ENCODE measurements around the gene COL24A1. TPM values are rescaled to one million over a fixed set of nuclear protein-coding genes. Genes with fewer than 3 reads are reported as not detected.

The COL24A1 gene
- total RNA-seq, 1 experiment from 2014 or later, result 0.35 TPM

DNA sequence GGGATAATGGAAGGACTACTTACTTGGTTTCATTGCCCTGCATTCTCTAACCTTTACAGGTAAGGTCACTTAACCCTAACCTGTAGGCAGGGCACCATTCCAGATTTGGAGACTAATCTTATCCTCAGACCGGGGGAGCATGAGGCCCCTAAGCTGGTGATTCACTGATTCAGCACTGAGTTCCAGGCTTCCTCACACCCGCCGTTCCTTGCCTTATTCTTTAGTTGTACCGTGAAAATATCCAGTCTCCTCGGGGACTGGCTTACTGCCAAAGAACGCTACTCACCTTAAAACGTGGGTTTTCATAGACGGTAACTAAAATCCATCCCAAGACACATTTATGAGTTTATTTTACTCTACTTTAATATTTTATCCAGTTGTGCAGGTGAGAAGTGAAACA lies 44.3 kb upstream of the COL24A1 start:
- Mint-ChIP-seq H3K4me1 (peaks cover 3 to 6% of the 10 kb centered on the region in 2 experiments), H3K36me3 (ENCODE audit: insufficient read depth in 1 of 3, low read depth in 3 of 3) (no peaks in the 10 kb centered on the region), H3K27ac (no peak overlapping the region), H3K9me3 (no peaks in the 10 kb centered on the region), H3K4me3 (no peak overlapping the region), H3K27me3 (ENCODE audit: low read depth) (no peaks in the 10 kb centered on the region)
- H3K56ac ChIP-seq (ENCODE audit: insufficient read length, low read depth, low read length), result no peak overlapping the region
- H3K4ac ChIP-seq (ENCODE audit: low read depth, low read length), result no peak overlapping the region
- no peak overlapping the region for H4K91ac ChIP-seq (ENCODE audit: insufficient read length, low read depth, low read length)
- no peak overlapping the region for H2BK15ac ChIP-seq (ENCODE audit: low read depth, low read length)
- no peak overlapping the region for H3K18ac ChIP-seq (ENCODE audit: insufficient read length, low read depth, low read length)
- WGBS (ENCODE audit: extremely low coverage, insufficient read length, low lambda C conversion rate), result no CpG with 5 or more reads among the region's 8 CpGs
- TF ChIP-seq, protein P1, sequence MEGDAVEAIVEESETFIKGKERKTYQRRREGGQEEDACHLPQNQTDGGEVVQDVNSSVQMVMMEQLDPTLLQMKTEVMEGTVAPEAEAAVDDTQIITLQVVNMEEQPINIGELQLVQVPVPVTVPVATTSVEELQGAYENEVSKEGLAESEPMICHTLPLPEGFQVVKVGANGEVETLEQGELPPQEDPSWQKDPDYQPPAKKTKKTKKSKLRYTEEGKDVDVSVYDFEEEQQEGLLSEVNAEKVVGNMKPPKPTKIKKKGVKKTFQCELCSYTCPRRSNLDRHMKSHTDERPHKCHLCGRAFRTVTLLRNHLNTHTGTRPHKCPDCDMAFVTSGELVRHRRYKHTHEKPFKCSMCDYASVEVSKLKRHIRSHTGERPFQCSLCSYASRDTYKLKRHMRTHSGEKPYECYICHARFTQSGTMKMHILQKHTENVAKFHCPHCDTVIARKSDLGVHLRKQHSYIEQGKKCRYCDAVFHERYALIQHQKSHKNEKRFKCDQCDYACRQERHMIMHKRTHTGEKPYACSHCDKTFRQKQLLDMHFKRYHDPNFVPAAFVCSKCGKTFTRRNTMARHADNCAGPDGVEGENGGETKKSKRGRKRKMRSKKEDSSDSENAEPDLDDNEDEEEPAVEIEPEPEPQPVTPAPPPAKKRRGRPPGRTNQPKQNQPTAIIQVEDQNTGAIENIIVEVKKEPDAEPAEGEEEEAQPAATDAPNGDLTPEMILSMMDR (conservative IDR thresholded peaks at IDR 0.05), result no peak
- H3K79me1 ChIP-seq (ENCODE audit: insufficient read depth, low read depth, low read length, poor library complexity, severe bottlenecking), result no peaks in the 10 kb centered on the region
- no peak overlapping the region for H2AFZ ChIP-seq (ENCODE audit: low read length)
- H3K14ac ChIP-seq (ENCODE audit: insufficient read depth, low read length), result no peak overlapping the region
- H3K9ac ChIP-seq (ENCODE audit: extremely low read depth, insufficient read length, low read length), result no peak overlapping the region
- no peak overlapping the region for H2BK12ac ChIP-seq (ENCODE audit: insufficient read length, low read depth, low read length)
- no peak overlapping the region for H2BK120ac ChIP-seq (ENCODE audit: low read depth, low read length, poor library complexity, severe bottlenecking)
- H3K27me3 ChIP-seq (ENCODE audit: insufficient read depth, low read length), result no peaks in the 10 kb centered on the region
- H3K79me2 ChIP-seq (ENCODE audit: insufficient read depth, low read length), result no peaks in the 10 kb centered on the region
- H3K4me1 ChIP-seq (ENCODE audit: insufficient read depth, low read length), result no peaks in the 10 kb centered on the region
- H4K5ac ChIP-seq (ENCODE audit: insufficient read length, low read depth, low read length), result no peak overlapping the region
- H2AK5ac ChIP-seq (ENCODE audit: insufficient read length, low read length), result no peak overlapping the region
- H3K23me2 ChIP-seq (ENCODE audit: insufficient read length, low read depth, low read length, poor library complexity, severe bottlenecking), result no peaks in the 10 kb centered on the region
- no peak overlapping the region for H3T11ph ChIP-seq (ENCODE audit: low read length)
- no peaks in the 10 kb centered on the region for H3K9me3 ChIP-seq (ENCODE audit: control insufficient read depth, low read depth, low read length)
- no peak overlapping the region for H4K8ac ChIP-seq (replicated peaks; ENCODE audit: insufficient read length, low read depth, low read length)
- no peak overlapping the region for H3K27ac ChIP-seq (ENCODE audit: insufficient read length, low read depth, low read length)
- DNase-seq, result no peak
- H4K20me1 ChIP-seq (ENCODE audit: control insufficient read depth, insufficient read depth, insufficient read length), result no peaks in the 10 kb centered on the region
- no peak overlapping the region for H3K23ac ChIP-seq (ENCODE audit: insufficient read length, low read depth, low read length)
- H2BK5ac ChIP-seq (ENCODE audit: insufficient read length, low read length), result no peak overlapping the region
- no peak overlapping the region for H3K4me2 ChIP-seq (ENCODE audit: insufficient read depth, insufficient read length, low read length)
- H2BK20ac ChIP-seq (ENCODE audit: low read depth, low read length, poor library complexity, severe bottlenecking), result no peak overlapping the region
